Activated CD4-positive, alpha-beta T cell treated with anti-CD3 and anti-CD28 coated beads, Interleukin-2, Interleukin-6, amounts not matched to agents 100 ng/mL and 50 ng/mL, durations not matched to agents 16 hours and 8 hours (primary cell): ENCODE measurements around the gene TMPRSS11F.
"Not testable (repeated sequence)": the region's sequence is repeated elsewhere in the genome, so short reads cannot be mapped to it uniquely, and the experiment has no call there.

Source experiments
- DNase-seq: peaks from one replicate; pipeline ENCODE4 v3.0.0-alpha.2; 2020

The TMPRSS11F gene

GRCh38 chr4:68129793-68130192 is at the start of gene TMPRSS11F:
TSS of gene TMPRSS11F (minus strand) at chr4:68129869. CDS start at chr4:68129820, 49 bp downstream.
- DNase-seq = no peak

- no peak for DNase-seq
These were observed 47.2 kb upstream of the TMPRSS11F start for GRCh38 chr4:68176904-68177303.

GRCh38 chr4:68176500-68176899 is 46.8 kb upstream of the TMPRSS11F start:
- DNase-seq = no peak

GRCh38 chr4:68175562-68176155 is 46.0 kb upstream of the TMPRSS11F start:
- peak; percentile 53 for DNase-seq

- not testable (repeated sequence) for DNase-seq
These were observed 44.7 kb upstream of the TMPRSS11F start for GRCh38 chr4:68174389-68174788.

GRCh38 chr4:68172147-68172546 is 42.5 kb upstream of the TMPRSS11F start:
- not testable (repeated sequence) for DNase-seq

- DNase-seq = no peak
These were observed 38.0 kb upstream of the TMPRSS11F start for GRCh38 chr4:68167706-68168105.

GRCh38 chr4:68167166-68167565 is 37.5 kb upstream of the TMPRSS11F start:
- no peak for DNase-seq

GRCh38 chr4:68163754-68164153 is 34.1 kb upstream of the TMPRSS11F start:
- DNase-seq = no peak

- no peak for DNase-seq
These were observed 32.5 kb upstream of the TMPRSS11F start for GRCh38 chr4:68162196-68162595.

- DNase-seq = no peak
These were observed 22.7 kb upstream of the TMPRSS11F start for GRCh38 chr4:68152411-68152810.

- DNase-seq = no peak
These were observed 19.4 kb upstream of the TMPRSS11F start for GRCh38 chr4:68148800-68149685.

GRCh38 chr4:68147079-68147478 is 17.4 kb upstream of the TMPRSS11F start:
- no peak for DNase-seq

GRCh38 chr4:68145261-68145660 is 15.6 kb upstream of the TMPRSS11F start:
- DNase-seq = no peak

- DNase-seq = no peak
These were observed 12.2 kb upstream of the TMPRSS11F start for GRCh38 chr4:68141852-68142251.

GRCh38 chr4:68132342-68132741 is 2.7 kb upstream of the TMPRSS11F start:
- DNase-seq = no peak

GRCh38 chr4:68124262-68124661 is 5.4 kb downstream of the TMPRSS11F start:
- DNase-seq = no peak

- DNase-seq = no peak
These were observed 6.1 kb downstream of the TMPRSS11F start for GRCh38 chr4:68123525-68123924.

- no peak for DNase-seq
These were observed 9.7 kb downstream of the TMPRSS11F start for GRCh38 chr4:68119921-68120320.

GRCh38 chr4:68110441-68110840 is 19.2 kb downstream of the TMPRSS11F start:
- no peak for DNase-seq

GRCh38 chr4:68109868-68110267 is 19.8 kb downstream of the TMPRSS11F start:
- DNase-seq = no peak

- DNase-seq = no peak
These were observed 46.9 kb downstream of the TMPRSS11F start for GRCh38 chr4:68082758-68083157.

GRCh38 chr4:68079928-68080327 is 49.7 kb downstream of the TMPRSS11F start:
- no peak for DNase-seq

- no peak for DNase-seq
These were observed 51.9 kb downstream of the TMPRSS11F start for GRCh38 chr4:68077737-68078136.
